HepG2 (cell line): Measurements from ENCODE around the gene DSCAML1. TPM values are rescaled to one million over a fixed set of nuclear protein-coding genes. Genes with fewer than 3 reads are reported as not detected.

ENCODE experiments used
- GATAD2A ChIP-seq: IDR thresholded peaks from 2 replicates; pipeline ENCODE4 v1.6.1; 2016
- KDM2A ChIP-seq: sonication (generic); formaldehyde crosslinking; IDR thresholded peaks from 2 replicates; pipeline ENCODE4 v1.4.0; 2020; ENCODE audit warnings: low read depth, missing genetic modification reagents, borderline replicate concordance
- MAFG ChIP-seq: sonication (generic); formaldehyde crosslinking; IDR thresholded peaks from 2 replicates; pipeline ENCODE4 v1.5.1; 2020; ENCODE audit warnings: mild to moderate bottlenecking, missing genetic modification reagents
- MBNL3 ChIP-seq: fragments of 250-450 bp; sonication (Bioruptor Pico); conservative IDR thresholded peaks from 2 replicates; pipeline ENCODE4 v1.8.0; 2022; ENCODE audit warnings: mild to moderate bottlenecking, inconsistent platforms
- MNT ChIP-seq: fragments of 450-650 bp; IDR thresholded peaks from 2 replicates; pipeline ENCODE4 v1.6.1; 2016
- POLR2AphosphoS5 ChIP-seq: IDR thresholded peaks from 2 replicates; pipeline ENCODE4 v1.6.1; 2012; ENCODE audit warnings: low read depth, low read length
- SALL1 ChIP-seq: sonication (generic); formaldehyde crosslinking; IDR thresholded peaks from 2 replicates; pipeline ENCODE4 v1.8.0; 2022; ENCODE audit warnings: mild to moderate bottlenecking, missing genetic modification reagents
- SNAPC2 ChIP-seq: sonication (generic); formaldehyde crosslinking; IDR thresholded peaks from 2 replicates; pipeline ENCODE4 v1.8.1; 2022; ENCODE audit warnings: mild to moderate bottlenecking, missing genetic modification reagents
- SRF ChIP-seq: IDR thresholded peaks from 2 replicates; pipeline ENCODE4 v1.6.1; 2011; ENCODE audit warnings: mild to moderate bottlenecking, low read depth, low read length, moderate library complexity
- TBL1XR1 ChIP-seq: fragments of 150-350 bp; IDR thresholded peaks from 2 replicates; pipeline ENCODE4 v1.6.1; 2014; ENCODE audit warnings: borderline replicate concordance, low read length; ENCODE audit not compliant: partially characterized antibody
- TRAFD1 ChIP-seq: sonication (generic); formaldehyde crosslinking; IDR thresholded peaks from 2 replicates; pipeline ENCODE4 v1.5.1; 2020; ENCODE audit warnings: missing genetic modification reagents, mild to moderate bottlenecking, borderline replicate concordance
- ZC3H13 ChIP-seq: sonication (generic); formaldehyde crosslinking; IDR thresholded peaks from 2 replicates; pipeline ENCODE4 v1.8.1; 2023; ENCODE audit warnings: mild to moderate bottlenecking, missing genetic modification reagents, moderate library complexity
- ZFY ChIP-seq: sonication (generic); formaldehyde crosslinking; IDR thresholded peaks from 2 replicates; pipeline ENCODE4 v1.4.0; 2020; ENCODE audit warnings: missing genetic modification reagents
- ZHX1 ChIP-seq: sonication (generic); formaldehyde crosslinking; IDR thresholded peaks from 2 replicates; pipeline ENCODE4 v1.8.1; 2022; ENCODE audit warnings: low read depth, mild to moderate bottlenecking, missing genetic modification reagents
- ZNF263 ChIP-seq: sonication (generic); formaldehyde crosslinking; IDR thresholded peaks from 2 replicates; pipeline ENCODE4 v1.4.0; 2020; ENCODE audit warnings: missing genetic modification reagents
- ZNF362 ChIP-seq: sonication (generic); formaldehyde crosslinking; IDR thresholded peaks from 2 replicates; pipeline ENCODE4 v1.4.0; 2020; ENCODE audit warnings: missing genetic modification reagents, mild to moderate bottlenecking, borderline replicate concordance
- ZNF550 ChIP-seq: sonication (generic); formaldehyde crosslinking; IDR thresholded peaks from 2 replicates; pipeline ENCODE4 v1.4.0; 2020; ENCODE audit warnings: mild to moderate bottlenecking, missing genetic modification reagents, borderline replicate concordance
- ZNF616 ChIP-seq: sonication (generic); formaldehyde crosslinking; IDR thresholded peaks from 2 replicates; pipeline ENCODE4 v1.5.0; 2020; ENCODE audit warnings: low read depth, mild to moderate bottlenecking, missing genetic modification reagents
- ZNF629 ChIP-seq: sonication (generic); formaldehyde crosslinking; conservative IDR thresholded peaks from 2 replicates; pipeline ENCODE4 v1.5.0; 2020; ENCODE audit warnings: missing genetic modification reagents
- ZNF704 ChIP-seq: sonication (generic); formaldehyde crosslinking; IDR thresholded peaks from 2 replicates; pipeline ENCODE4 v1.8.1; 2023; ENCODE audit warnings: mild to moderate bottlenecking, inconsistent platforms, moderate library complexity, missing genetic modification reagents, borderline replicate concordance
- ZNF782 ChIP-seq: sonication (generic); formaldehyde crosslinking; IDR thresholded peaks from 2 replicates; pipeline ENCODE4 v1.4.0; 2020; ENCODE audit warnings: missing genetic modification reagents, mild to moderate bottlenecking, borderline replicate concordance
- polyA plus RNA-seq, 8 experiments: library from polyadenylated mRNA; depleted of rRNA in 3 of 8; stranded (reverse) in 7 of 8; unstranded in 1 of 8; fragments of >200 nt; fragmentation: Illumina TruSeq in 4 of 8; extraction: Trizol in 4 of 8; gene quantifications; 2 replicates each; pipeline versions ENCODE4 v1.2.1 to v1.2.3, GENCODE V29; 2011 to 2016; ENCODE audit warnings: low read depth in 4 of 8, missing spikeins in 1 of 8, mixed read lengths in 1 of 8; ENCODE audit not compliant: insufficient read depth in 1 of 8
- total RNA-seq, 5 experiments: library from RNA; depleted of rRNA; stranded (reverse); fragments of >200 nt; fragmentation: Illumina TruSeq; extraction: Trizol; gene quantifications; 2 replicates each; pipeline ENCODE4 v1.2.3, GENCODE V29; 2016; ENCODE audit warnings: low read depth in 1 of 5

DSCAML1 gene
- total and polyA plus RNA-seq, 2 of the 13 experiments (the other 11 are each of a cell fraction or from before 2014, with no cell fraction given) = 0.29 to 0.40 TPM

- peak; percentile 50; the same call in 1 of the 2 replicates for TF ChIP-seq ZFY (CRISPR knock-in tag)
- no peak for TF ChIP-seq ZNF782 (CRISPR knock-in tag)
- TF ChIP-seq ZNF362 (CRISPR knock-in tag) = peak; percentile 52; the same call in 1 of the 2 replicates
- peak; percentile 63; the same call in 1 of the 2 replicates for TF ChIP-seq KDM2A (CRISPR knock-in tag)
- TF ChIP-seq MAFG (CRISPR knock-in tag) = no peak
- no peak for TF ChIP-seq POLR2AphosphoS5
- no peak for TF ChIP-seq MBNL3 (CRISPR knock-in tag)
- TF ChIP-seq ZNF704 (CRISPR knock-in tag) = no peak
- TF ChIP-seq TBL1XR1 = peak; percentile 90
- 0 out of 2 replicates have a peak, but pooled peaks have one; percentile 50 for TF ChIP-seq ZNF550 (CRISPR knock-in tag)
- peak; percentile 46; the same call in 1 of the 2 replicates for TF ChIP-seq ZNF616 (CRISPR knock-in tag)
- TF ChIP-seq SRF = no peak
- no peak for TF ChIP-seq TRAFD1 (CRISPR knock-in tag)
- peak; percentile 90 for TF ChIP-seq GATAD2A
- TF ChIP-seq MNT = no peak
- peak; percentile 60 for TF ChIP-seq ZNF263
- peak; percentile 34; the same call in 1 of the 2 replicates for TF ChIP-seq ZC3H13
- no peak for TF ChIP-seq ZHX1
- TF ChIP-seq ZNF629 (CRISPR knock-in tag) = no peak; the same call in 1 of the 2 replicates
- peak; percentile 95 for TF ChIP-seq SALL1 (CRISPR knock-in tag)
- no peak for TF ChIP-seq SNAPC2
Measured at GRCh38 chr11:117748771-117749540, 48.1 kb downstream of the DSCAML1 start (continued).
